Mesothelial cell of epicardium (in vitro differentiated cells): ENCODE measurements around the gene CSDE1. TPM values are rescaled to one million over a fixed set of nuclear protein-coding genes. Genes with fewer than 3 reads are reported as not detected.
"Not testable (repeated sequence)": the region's sequence is repeated elsewhere in the genome, so short reads cannot be mapped to it uniquely, and the experiment has no call there.

Source experiments
- DNase-seq, 2 experiments: peaks; one replicate each; pipeline ENCODE4 v3.0.0; 2021; ENCODE audit warnings: low spot score in 2 of 2; ENCODE audit not compliant: unreplicated experiment in 2 of 2
- H3K27ac Mint-ChIP-seq: 2 replicates; pipeline ENCODE4 v1.8.0; 2021; ENCODE audit warnings: mixed read lengths
- H3K27me3 Mint-ChIP-seq: 2 replicates; pipeline ENCODE4 v1.8.0; 2021; ENCODE audit warnings: low read depth, mixed read lengths
- H3K36me3 Mint-ChIP-seq: 2 replicates; pipeline ENCODE4 v1.8.0; 2021; ENCODE audit warnings: mixed read lengths
- H3K4me1 Mint-ChIP-seq: 2 replicates; pipeline ENCODE4 v1.8.0; 2021; ENCODE audit warnings: mixed read lengths
- H3K4me3 Mint-ChIP-seq: 2 replicates; pipeline ENCODE4 v1.8.0; 2021; ENCODE audit warnings: mild to moderate bottlenecking, moderate library complexity, mixed read lengths
- H3K9me3 Mint-ChIP-seq: 2 replicates; pipeline ENCODE4 v1.8.0; 2021; ENCODE audit warnings: mixed read lengths
- CTCF ChIP-seq: fragments of 200-600 bp; sonication (generic); IDR thresholded peaks from one replicate; pipeline ENCODE4 v1.5.0; 2021; ENCODE audit warnings: antibody characterized with exemption; ENCODE audit not compliant: unreplicated experiment
- total RNA-seq: library from RNA; stranded (reverse); gene quantifications from 3 replicates; pipeline ENCODE4 v1.2.1, GENCODE V29; 2021

Gene CSDE1
- total RNA-seq, 1 donor from 2014 or later = 524 TPM

GRCh38 chr1:114780344-114781226 is 22.8 kb upstream of the CSDE1 start, which contains the start of gene SIKE1:
Gene SIKE1 (minus strand): TSS chr1:114780685. CDS start chr1:114780607, 78 bp downstream.
- H3K27me3 Mint-ChIP-seq = peaks cover 24% of the 10 kb centered on the region
- H3K4me3 Mint-ChIP-seq = peak within 1 kb of the TSS; percentile 100
- no peak for TF ChIP-seq CTCF
- H3K4me1 Mint-ChIP-seq = peaks cover 22% of the 10 kb centered on the region
- H3K9me3 Mint-ChIP-seq = no peaks in the 10 kb centered on the region
- DNase-seq = peak; percentile 69 to 87
- peak within 1 kb of the TSS; percentile 98 for H3K27ac Mint-ChIP-seq
- peaks cover 5% of the 10 kb centered on the region for H3K36me3 Mint-ChIP-seq

- H3K4me1 Mint-ChIP-seq = peaks cover 22% of the 10 kb centered on the region
- peak overlapping the region; percentile 98 for H3K27ac Mint-ChIP-seq
- DNase-seq = no peak
- peaks cover 18% of the 10 kb centered on the region for H3K27me3 Mint-ChIP-seq
- H3K4me3 Mint-ChIP-seq = peak overlapping the region; percentile 100
- H3K36me3 Mint-ChIP-seq = peaks cover 5% of the 10 kb centered on the region
- no peak for TF ChIP-seq CTCF
- H3K9me3 Mint-ChIP-seq = no peaks in the 10 kb centered on the region
These were observed 21.9 kb upstream of the CSDE1 start for GRCh38 chr1:114779722-114780121.

GRCh38 chr1:114776726-114777125 is 18.9 kb upstream of the CSDE1 start:
- H3K27me3 Mint-ChIP-seq, H3K9me3 Mint-ChIP-seq, H3K27ac Mint-ChIP-seq, H3K4me3 Mint-ChIP-seq, DNase-seq: not testable (repeated sequence)
- Mint-ChIP-seq H3K36me3 (peaks cover 11% of the 10 kb centered on the region), H3K4me1 (peaks cover 22% of the 10 kb centered on the region)

GRCh38 chr1:114771992-114772391 is 14.2 kb upstream of the CSDE1 start:
- Mint-ChIP-seq H3K4me3 (no peak overlapping the region), H3K9me3 (no peaks in the 10 kb centered on the region), H3K27ac (no peak overlapping the region), H3K4me1 (no peaks in the 10 kb centered on the region), H3K36me3 (peaks cover 9% of the 10 kb centered on the region), H3K27me3 (no peaks in the 10 kb centered on the region)
- TF ChIP-seq CTCF = no peak
- no peak for DNase-seq

- H3K27me3 Mint-ChIP-seq = no peaks in the 10 kb centered on the region
- no peak for DNase-seq
- H3K4me1 Mint-ChIP-seq = no peaks in the 10 kb centered on the region
- H3K4me3 Mint-ChIP-seq = no peak overlapping the region
- H3K27ac Mint-ChIP-seq = no peak overlapping the region
- no peaks in the 10 kb centered on the region for H3K9me3 Mint-ChIP-seq
- no peak for TF ChIP-seq CTCF
- H3K36me3 Mint-ChIP-seq = peaks cover 8% of the 10 kb centered on the region
These were observed 13.2 kb upstream of the CSDE1 start for GRCh38 chr1:114770989-114771388.

- no peaks in the 10 kb centered on the region for H3K36me3 Mint-ChIP-seq
- H3K27me3 Mint-ChIP-seq = peaks cover 4% of the 10 kb centered on the region
- no peak for DNase-seq
- H3K9me3 Mint-ChIP-seq = peaks cover 6% of the 10 kb centered on the region
- no peak overlapping the region for H3K27ac Mint-ChIP-seq
- H3K4me1 Mint-ChIP-seq = no peaks in the 10 kb centered on the region
- TF ChIP-seq CTCF = peak; percentile 35
- H3K4me3 Mint-ChIP-seq = no peak overlapping the region
These were observed 6.9 kb upstream of the CSDE1 start for GRCh38 chr1:114764689-114765088.
